ENCODE results near the gene U2AF1L4.

Gene U2AF1L4

GRCh38 chr19:35760711-35761349 lies 15.6 kb upstream of the U2AF1L4 start:
- no peak for DNase-seq
- intact Hi-C loops (cut with DNase I): no loop called here

GRCh38 chr19:35759697-35760096 lies 14.5 kb upstream of the U2AF1L4 start:
- intact Hi-C loops (cut with DNase I): no loop called here
- no peak for DNase-seq

DNA sequence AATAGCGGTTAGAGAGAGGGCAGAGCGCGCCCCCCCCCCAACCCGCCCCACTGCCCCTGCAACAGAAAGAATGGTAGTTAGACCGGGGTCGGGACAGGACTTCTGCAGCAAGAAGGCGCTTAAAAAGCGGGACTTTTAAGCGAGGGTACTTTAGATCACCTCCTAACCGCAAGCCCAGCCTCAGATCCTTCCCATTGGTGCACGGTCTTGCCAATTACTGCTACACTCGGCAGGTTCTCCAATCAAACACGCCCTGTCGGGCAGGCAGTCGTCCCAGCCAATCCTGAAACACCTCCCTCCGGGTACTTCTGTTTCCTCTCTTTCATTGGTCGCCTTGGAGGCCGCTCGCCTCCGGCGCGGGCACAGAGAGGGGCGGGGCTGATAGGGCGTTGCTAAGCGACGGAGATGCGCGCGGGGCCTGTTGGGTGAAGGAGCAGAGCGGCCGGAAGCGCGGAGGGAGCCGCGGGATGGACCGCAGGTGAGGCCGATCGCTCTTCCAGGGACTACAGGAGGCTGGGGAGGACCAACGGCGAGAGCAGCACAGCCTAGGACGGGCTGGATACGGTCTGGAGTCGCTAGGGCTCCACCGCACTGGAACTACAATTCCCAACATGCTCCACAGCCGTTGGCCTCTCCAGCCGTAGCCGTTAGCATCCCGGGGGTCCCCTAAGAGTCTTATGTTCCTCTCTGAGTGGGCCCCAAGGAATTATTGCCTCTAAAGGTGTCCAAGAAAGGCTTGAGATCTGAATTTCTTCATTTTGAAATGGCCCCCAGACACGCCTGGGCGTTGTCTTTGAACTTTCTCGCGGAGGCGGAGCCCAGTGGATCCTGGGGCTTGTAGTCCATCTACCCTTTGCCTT lies 12.8 kb upstream of the U2AF1L4 start, which contains the start of gene PROSER3:
PROSER3 (plus strand) TSS at position 428 of the 860 bp plus-strand sequence; CDS start at position 468, 40 bp downstream.
- DNase-seq: peak; percentile 97 to 100 (median 98)
- intact Hi-C loops (cut with DNase I): loop anchor here (1.0 kb wide), 2 partner anchors 10 to 17 kb away; partner anchors contain the start of genes ARHGAP33 and LIN37

- intact Hi-C loops (cut with DNase I): no loop called here
- DNase-seq: peak in 8 of 10 donors; percentile 36 to 92 (median 47)
Measured at GRCh38 chr19:35757231-35757748, 12.1 kb upstream of the U2AF1L4 start.

DNA sequence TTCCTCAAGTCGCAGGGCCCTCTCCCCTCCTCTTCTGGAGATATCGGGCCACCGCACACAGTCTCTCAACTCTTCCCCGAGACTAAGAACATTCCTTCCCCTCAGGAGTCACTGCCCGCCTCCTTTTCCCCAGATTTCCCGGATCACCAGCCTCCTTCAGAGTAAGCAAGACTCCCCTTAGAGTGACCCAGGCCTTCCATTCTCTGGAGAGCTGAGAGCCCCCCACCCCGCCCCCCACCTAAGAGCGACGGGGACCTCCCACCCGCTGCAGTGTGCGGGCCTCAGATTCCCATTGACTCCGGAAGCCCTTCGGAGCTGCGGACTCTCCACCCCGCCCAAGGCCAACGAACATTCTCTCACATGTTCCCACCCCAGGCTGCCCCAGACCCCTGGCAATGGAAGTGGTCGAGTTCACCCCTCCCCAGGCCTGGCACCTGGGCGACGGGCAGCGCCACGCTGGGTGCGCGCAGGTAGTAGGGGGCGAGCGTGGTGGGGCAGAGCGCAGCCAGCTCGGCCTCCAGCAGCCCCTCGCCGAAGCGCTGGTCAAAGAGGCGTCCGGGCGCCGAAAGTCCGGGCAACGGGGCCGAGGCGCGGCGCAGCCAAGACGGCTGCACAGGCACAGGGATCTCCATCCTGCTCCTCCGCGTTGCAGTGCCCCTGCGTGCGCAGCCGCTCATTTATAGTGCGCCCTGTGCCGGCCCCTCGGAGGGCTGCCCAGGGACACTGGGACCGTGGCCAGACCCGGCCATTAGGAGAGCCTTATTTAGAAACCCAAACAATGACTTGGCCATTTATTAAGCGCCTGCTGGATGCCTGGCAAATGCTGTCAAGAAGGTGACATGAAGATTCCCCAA lies 11.4 kb upstream of the U2AF1L4 start, which contains the start of gene HSPB6:
HSPB6 (minus strand) TSS at position 653 of the 854 bp plus-strand sequence; CDS start at position 632, 21 bp downstream.
- peak in 2 of 10 donors; percentile 85 to 88 for DNase-seq
- intact Hi-C loops (cut with DNase I): no loop called here

GRCh38 chr19:35755550-35756376 lies 10.5 kb upstream of the U2AF1L4 start:
- DNase-seq: peak in 1 of 10 donors; percentile 86
- intact Hi-C loops (cut with DNase I): no loop called here

- peak in 1 of 10 donors; percentile 75 for DNase-seq
- intact Hi-C loops (cut with DNase I): no loop called here
Measured at GRCh38 chr19:35755131-35755549, 9.9 kb upstream of the U2AF1L4 start.

GRCh38 chr19:35754370-35755130 lies 9.3 kb upstream of the U2AF1L4 start:
- intact Hi-C loops (cut with DNase I): no loop called here
- no peak for DNase-seq

DNA sequence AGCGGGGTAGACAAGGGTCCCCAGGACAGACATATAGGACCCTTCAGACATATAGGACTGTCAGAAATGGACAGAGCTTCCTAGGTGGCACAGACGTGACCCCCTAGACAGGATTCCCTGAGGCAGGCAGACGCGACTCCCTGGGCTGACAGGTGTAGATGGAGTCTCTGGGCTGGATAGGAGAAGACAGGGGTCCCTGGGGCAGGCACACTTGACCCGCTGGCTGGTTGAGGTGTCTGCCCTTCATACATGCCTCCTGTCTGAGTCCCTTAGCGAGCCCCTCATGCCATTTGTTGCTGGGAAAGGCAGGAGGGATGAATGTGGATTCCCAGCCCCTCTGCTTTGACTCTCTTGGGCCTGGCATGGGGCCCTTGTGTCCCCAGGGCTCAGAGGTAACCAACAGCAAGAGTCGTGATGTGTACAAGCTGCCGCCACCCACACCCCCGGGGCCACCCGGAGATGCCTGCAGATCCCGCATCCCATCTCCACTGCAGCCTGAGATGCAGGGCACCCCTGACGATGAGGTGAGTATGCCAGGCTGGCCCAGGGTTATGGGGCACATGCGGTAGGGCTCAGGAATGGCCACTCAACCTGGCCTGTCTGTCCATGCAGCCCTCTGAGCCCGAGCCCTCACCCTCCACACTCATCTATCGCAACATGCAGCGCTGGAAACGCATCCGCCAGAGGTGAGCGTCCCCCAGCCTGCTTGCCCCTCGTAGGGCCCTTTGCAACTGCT lies 8.6 kb upstream of the U2AF1L4 start:
- intact Hi-C loops (cut with DNase I): no loop called here
- no peak for DNase-seq

GRCh38 chr19:35752746-35753350 lies 7.6 kb upstream of the U2AF1L4 start:
- DNase-seq: peak in 1 of 10 donors; percentile 52
- intact Hi-C loops (cut with DNase I): no loop called here

DNA sequence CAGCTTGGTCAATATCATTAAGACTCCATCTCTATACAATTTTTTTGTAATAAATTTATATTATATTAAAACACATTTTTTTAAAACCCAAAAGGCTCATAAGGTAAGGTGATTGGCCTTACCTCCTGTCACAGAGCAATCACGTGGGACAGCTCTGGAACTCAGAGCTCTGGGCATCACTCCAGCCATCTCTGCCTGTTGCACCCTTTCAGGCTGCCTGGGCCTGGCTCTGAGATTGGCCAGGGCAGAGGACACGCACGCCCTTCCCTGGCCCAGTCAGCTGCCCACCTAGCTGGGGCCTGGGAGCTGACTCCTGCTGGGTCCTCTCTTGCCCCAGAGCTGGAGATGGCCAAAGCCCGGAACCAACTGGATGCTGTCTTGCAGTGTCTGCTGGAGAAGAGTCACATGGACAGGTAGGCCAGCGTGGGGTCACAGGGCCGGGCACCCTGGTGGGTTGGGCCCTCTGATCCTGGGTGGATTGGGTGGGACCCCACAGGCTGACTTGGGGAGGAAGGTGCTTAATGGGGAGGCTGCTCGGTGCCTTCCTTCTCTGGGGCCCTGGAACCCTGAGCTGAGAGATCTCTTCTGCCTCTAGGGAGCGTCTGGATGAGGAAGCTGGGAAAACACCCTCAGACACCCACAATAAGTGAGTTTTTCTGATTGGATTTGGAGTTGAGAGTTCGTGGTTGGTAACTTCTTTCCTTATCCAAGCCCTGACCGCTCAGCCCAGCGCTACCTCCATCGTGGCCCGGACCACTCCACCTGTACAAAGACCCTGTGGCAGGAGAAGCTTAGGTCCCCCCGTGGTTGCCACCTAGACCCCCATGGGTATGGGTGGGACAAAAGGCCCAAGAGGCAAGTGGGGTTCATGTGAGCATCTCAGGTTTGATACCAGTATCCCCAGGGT lies 6.9 kb upstream of the U2AF1L4 start:
- DNase-seq: no peak

GRCh38 chr19:35750167-35750566 lies 4.9 kb upstream of the U2AF1L4 start:
- DNase-seq: peak in 1 of 10 donors; percentile 51
- intact Hi-C loops (cut with DNase I): no loop called here

More for the DNA sequence above, 6.9 kb upstream of the U2AF1L4 start:
- intact Hi-C loops (cut with DNase I): no loop called here

GRCh38 chr19:35748106-35749020 lies 3.1 kb upstream of the U2AF1L4 start, which contains the start of gene LIN37:
TSS of gene LIN37 (plus strand) at chr19:35748576. CDS start at chr19:35748725, 149 bp downstream.
- peak; percentile 99 to 100 (median 100) for DNase-seq
- intact Hi-C loops (cut with DNase I): loop anchor here (1.0 kb wide), 1 partner anchor 10 kb away; the partner anchor contains the start of gene PROSER3

- intact Hi-C loops (cut with DNase I): no loop called here
- DNase-seq: no peak
Measured at GRCh38 chr19:35746531-35746930, 1.3 kb upstream of the U2AF1L4 start.

DNA sequence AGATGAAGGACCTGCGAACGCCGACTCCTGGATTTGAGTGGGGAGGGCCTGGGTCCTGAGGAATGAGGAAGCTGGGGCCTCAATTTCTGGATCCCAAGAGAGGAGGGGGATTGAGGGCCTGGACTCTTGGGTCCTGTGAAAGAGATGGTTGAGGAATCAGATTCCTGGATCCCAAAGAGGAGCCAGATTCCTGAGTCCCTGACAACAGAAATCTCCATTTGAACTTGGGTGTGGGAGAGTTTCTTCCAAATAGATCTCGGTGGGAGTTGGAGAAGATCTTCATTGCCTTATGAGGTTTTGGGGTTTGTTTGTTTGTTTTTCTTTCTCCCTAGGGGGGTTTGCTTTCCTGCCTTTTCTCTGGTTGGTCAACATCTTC lies 857 bp upstream of the U2AF1L4 start:
- intact Hi-C loops (cut with DNase I): no loop called here
- DNase-seq: peak in 1 of 10 donors; percentile 61

Data from posterior cingulate gyrus (tissue), 11 donors.